HG03520 (cell line): ENCODE results near the gene GRIA1.

Source experiments
- ATAC-seq: cut with Tn5 transposase; IDR thresholded peaks from one replicate; pipeline ENCODE4 v1.9.1; 2021; ENCODE audit warnings: mild to moderate bottlenecking, moderate library complexity; ENCODE audit not compliant: unreplicated experiment

The GRIA1 gene

DNA sequence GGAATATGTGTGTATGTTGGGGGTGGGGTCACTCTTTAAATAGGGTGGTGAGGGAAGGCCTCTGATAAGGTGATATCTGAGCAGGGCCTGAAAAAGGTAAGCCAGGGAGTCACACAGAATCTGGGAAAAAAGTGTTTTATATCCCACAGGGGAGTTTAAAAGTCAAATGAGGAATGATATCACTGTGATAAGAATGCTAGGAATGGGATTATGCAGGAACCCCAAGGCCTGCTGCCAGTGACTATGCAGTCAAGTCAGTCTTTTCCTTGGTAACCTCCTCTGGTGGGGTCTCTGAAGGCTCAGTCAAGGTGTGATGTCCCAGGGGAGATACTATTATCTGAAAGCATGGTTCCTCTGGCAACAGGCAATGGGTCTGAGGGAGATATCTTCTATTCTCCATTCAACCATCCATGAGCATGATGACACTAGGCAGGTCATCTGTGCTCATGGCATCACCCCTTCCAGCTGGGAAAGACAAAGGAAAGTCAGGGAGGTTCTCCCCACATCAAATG is 53.5 kb downstream of the GRIA1 start:
- ATAC-seq, result no peak

DNA sequence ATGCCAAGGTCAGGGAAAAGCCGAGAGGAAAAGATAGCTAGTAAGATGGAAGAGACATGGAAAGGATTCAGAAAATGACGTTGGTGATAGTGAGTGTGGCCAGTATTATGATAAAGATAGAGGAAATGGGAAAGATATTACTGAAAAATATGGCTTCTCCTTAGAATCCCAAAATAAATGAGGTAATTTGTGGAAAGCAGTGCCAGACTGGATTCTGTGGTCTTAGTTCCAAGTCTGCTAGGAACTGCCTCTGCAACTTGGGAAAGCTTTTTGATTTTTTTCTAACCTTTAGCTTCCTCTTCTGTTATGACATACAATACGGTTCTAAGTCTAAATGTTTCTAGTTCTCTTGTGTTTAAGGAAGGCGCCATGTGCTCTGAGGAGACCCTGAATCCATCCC is 54.2 kb downstream of the GRIA1 start:
- ATAC-seq, result no peak

DNA sequence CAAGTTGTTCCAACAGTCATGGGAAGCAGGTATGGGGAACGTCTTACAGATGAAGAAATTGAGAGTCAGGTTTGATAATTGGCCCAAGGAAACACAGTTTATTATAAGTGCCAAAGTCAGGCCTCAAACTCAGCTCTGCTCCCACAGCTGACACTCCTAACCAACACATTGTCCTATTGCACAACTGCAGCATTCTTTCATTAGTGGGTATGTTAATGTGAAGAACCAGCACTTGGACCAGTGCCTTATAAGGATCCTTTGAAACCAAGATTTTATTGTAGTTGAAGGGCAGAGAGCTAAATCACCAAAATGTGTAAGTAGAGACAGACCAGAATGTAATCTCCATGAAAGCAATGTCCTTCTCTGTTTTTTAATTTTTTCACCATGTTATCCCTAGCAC is 56.1 kb downstream of the GRIA1 start:
- ATAC-seq, result no peak

DNA sequence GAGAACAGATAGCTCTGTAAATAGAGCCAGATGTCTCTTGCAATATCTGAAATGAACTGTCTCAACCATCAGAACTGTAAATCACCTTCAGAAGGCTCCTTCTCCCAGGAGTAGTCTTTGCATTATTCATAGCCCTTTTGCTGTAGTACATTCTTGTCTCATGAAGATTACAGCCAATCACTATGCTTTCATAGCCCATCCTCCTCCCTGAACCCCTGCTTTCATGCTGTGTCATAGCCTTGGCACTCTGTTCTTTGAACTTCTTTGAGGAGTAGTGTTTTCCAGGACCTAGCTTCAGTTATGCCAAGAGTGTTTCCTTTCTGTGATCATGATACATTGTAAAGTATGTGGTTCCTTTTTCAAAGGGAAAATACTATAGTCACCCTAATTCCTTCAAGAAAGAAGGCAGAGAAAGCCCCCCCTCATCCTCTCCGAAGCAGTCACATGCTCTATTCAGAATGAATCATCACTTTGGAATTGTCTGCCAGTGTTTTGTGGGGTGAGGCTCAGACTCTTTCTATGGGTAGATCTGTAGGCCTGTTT is 61.1 kb downstream of the GRIA1 start:
- no peak for ATAC-seq

DNA sequence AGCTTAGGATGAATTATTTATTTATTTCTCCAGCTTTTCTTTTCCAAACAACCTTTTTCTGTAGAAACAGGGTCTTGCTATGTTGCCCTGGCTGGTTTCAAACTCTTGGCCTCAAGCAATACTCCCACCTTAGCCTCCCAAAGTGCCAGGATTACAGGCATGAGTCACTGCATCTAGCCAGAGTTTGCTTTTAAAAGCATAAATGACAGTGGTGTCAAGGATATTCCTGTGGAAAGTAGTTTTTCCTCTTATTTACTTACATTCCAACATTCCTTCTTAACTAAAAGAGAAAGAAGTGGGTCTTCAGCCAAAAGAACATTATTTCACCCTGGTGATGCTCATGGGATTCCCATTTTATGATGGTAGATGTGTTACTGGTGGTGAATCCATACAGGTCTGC is 62.4 kb downstream of the GRIA1 start:
- no peak for ATAC-seq

DNA sequence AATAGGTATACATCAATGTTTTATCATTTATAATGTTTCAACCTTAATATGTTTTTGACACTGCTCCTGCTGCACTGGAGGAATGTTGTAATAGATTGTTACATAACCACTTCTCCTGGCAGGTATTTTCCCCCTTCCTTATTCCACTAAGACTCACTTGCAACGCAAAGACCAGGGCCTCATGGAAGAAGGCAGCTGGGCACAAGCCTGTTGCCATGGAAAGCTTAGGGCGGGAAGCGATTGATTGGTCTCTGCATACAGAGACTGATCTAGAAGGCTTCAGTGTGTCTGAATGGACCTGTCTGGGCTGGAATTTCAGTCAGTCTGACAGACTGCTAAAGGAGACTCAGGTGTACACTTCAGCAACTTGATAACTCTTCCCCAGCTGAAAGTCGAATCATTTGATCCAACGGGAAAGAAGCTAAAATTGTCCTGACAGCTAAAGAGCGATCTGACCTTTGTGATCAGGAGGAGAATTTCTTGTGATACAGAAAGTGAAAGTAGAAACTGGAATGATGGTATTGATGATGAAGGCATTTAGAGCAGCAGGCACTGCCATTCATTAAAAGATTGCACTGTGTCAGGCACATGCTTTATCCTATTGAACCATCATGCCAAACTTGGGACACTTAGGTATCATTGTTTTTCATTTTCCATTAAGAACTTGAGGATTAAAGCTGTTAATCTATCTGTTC is 65.1 kb downstream of the GRIA1 start:
- ATAC-seq, result no peak

DNA sequence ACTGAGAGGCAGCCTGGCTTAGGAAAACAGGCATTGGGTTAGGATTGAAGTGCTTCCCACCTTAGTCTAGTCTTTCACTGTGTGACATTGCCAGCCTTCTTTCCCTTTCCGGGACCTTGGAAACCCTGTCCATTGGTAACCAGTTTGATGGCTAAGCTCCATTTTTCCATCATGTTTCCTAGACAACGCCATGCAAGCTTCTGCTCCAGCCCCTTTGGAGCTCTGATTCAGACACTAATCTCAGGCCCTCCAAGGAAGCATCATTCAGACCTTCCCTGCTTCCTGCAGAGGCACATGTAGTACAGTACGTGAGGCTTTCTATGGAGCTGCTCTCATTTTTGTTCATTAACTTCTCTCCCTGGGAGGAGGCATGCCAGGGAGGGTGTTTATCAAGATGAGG is 68.5 kb downstream of the GRIA1 start:
- no peak for ATAC-seq

DNA sequence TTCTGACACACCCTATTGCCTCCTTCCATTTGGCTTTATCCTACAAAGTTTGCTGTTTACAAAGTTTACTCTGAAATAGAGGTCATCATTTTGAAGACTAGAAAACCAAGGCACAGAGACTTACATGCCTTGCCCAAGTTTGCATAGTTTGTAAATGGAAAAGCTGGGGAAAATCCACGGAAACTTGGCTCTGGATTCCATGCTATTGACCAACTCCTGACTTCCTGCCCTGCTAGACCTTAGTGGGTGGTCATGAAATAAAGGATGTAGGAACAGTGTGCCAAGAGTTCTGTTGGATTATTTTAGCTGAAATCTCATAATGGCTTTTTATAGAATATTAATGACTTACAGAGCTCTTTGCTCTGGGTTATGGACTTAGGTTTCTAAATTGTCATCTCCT is 69.5 kb downstream of the GRIA1 start:
- no peak for ATAC-seq

DNA sequence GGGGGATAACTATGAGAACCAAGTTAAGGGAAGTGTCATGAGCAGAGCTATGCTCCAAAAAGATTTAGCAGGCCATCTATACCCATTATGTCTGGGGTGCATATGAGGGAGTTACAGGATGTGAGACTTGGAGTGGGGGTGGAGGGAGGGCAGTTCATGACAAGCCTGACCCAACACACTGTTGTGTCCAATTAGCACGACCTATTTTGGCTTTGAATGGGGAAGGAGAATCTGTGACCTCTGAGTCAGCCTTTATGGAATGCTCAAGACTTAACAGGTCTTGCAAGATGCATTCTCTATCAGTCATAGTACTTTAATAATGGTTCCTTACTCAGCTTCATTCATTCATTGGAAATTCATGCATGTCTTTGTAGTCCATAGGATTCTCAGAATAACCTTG is 71.7 kb downstream of the GRIA1 start:
- no peak for ATAC-seq

DNA sequence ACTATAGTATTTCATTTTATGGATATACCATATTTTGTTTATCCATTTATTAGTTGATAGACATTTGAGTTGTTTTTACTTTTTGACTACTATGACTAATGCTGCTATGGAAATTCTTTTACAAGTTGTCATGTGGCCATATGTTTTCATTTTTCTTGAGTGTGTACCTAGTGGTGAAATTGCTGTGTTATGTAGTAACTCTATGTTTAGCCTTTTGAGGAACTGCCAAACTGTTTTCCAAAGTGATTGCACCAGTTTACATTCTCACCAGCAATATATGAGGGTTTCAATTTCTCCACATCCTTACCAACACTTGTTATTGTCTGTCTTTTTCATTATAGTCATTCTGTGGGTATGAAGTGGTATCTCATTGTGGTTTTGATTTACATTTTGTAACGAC is 75.4 kb downstream of the GRIA1 start:
- no peak for ATAC-seq

DNA sequence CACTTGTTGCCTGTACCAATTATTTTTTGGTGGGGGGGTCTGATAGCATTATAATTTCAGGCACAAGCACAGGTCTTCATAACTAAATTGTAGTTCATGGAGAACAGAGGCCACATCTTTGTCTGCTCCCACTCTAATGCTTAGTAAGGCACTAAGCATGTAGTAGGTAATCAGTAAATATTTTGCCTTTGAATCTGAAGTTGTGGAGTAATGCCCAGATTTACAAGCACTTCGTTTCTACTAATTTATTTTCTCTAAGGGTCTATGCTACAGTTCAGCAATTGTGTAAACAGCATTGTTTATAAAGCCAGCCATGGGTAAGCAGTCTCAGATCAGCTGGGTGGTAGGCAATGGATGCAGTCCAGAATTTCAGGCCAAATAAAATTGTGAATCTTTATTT is 78.6 kb downstream of the GRIA1 start:
- ATAC-seq, result no peak

DNA sequence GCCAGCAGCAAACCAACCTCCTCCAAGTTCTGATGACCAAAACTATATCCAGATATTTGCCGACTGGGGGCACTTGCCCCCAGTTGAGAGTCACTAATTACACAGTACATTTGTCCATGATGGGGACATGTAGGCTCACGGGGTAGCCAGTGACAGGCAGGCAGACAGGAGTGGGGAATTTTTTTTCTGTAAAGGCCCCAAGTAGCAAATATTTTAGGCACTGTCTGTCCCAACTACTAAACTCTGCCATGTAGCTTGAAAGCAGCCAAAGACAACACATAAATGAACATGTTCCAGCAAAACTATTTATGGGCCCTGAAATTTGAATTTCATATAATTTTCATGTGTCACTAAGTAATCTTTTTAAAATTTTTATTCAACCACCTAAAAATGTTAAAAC is 80.7 kb downstream of the GRIA1 start:
- no peak for ATAC-seq

DNA sequence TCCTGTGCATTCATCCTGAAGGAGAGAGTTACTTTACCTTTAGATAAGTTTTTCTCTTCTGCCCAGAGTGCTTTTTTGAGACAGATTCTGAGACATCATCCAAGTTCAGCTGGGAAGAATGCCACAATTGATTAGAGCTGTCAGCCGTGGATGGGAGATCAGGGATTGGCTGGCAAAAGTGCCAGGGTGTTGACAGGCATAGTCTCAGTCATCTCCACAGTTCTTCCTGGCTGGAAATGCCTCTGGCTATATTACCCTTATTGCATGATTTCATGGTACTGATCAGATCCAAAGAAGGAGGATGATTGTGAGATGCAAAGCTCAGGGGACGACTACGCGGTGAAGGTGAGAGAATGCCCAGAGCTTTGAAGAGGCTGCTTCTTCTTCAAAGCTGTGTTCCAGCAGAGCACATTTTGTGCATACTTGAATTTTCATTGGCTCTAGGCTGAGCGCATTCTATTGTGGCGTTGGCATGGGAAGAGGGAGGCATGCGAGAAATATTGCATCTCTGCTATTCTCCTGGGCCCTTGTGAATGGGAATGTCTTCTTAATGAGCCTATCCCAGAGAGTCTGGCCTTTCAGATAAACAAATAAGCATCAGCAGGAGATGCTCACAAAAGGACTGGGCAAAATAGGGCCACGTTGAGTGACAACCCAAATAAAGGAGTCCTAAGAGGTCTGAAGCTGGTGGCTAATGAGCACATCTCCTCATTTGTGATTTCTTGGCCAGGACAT is 82.1 kb downstream of the GRIA1 start:
- ATAC-seq, result no peak

DNA sequence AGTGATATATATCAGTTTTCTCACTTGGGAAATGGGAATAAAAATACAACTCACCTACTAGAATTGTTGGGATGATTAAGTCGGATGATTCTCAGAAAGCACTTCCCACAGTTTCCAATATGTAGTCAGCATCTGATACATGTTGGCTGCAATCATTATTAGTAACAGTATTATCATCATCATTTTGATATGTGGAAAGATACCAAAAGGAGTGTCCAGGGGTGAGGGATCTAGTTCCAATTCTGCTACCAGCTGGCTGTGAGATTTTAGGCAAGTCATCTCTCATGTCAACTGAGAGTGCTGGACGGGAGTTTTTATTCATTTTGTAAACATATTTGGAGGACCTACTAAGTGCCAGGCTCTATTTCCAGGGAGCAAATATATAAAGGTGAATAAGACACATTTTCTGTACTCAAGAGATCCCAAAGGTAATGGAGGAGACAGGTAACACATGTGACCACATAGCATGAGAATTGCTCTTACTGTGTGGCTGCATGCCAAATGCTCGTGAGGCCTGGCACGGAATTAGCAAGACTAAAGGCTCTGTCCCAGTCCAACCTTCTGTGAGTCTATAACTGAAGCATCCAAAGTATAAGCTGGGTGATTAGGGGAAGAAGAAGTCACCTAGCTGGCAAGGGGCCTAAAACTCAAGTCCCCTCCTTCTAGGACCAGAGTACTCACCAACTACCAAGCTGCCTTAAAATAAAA is 83.0 kb downstream of the GRIA1 start:
- no peak for ATAC-seq

DNA sequence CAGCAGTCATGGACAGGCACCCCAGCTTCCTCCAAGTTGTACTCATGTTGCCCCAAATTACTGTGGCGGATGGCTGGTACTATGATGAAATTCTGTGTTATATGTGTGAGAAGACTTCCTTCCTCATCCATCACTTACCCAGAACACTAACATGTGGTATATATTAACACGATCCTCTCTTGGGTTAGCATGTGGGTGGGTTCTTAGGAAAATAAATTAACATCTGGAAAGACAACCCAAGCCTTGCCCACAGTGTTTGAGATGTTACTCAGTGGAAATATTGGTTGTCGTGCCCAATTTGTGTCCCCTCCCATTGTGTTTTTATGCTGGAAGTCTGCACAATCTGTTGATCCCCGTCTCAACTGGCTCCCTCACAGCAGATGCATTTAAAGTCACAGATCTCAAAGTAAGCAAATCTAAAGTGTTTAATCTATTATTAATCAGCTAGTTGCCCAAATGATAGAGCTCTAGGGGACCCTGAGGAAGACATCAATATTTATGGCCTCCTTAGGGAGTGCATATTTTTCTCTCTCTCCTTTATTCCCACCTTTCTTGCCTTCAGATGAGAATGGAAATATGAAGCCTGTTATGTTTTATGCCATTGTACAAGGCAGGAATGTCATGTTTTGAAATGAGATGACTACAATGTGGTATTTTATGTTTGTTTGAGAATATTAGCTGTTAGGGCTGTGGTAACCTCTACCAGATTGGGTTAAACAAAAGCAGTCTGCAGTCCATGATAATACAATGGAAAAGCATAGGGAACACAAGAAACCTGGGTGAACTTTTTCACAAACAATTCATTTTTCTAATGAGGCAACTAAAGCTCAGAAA is 93.9 kb downstream of the GRIA1 start:
- ATAC-seq, result no peak

DNA sequence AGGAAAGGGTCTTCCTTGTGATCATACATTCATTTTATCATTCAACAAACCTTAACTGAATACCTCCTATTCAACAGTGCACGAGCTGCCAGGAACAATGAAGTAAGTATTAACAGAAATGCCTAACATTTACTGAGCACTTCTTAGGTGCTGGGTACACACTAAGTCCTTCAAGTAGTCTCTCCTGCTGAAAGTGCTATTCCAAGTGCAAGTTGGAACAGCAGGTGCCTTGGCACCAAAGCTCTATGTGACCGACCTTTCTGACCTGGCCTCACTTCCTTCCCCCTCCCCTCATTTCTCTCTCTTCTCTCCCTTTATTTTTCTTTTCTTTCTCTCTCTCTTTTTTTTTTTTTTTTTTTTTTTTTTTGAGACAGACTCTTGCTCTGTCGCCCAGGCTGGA is 94.5 kb downstream of the GRIA1 start:
- no peak for ATAC-seq

DNA sequence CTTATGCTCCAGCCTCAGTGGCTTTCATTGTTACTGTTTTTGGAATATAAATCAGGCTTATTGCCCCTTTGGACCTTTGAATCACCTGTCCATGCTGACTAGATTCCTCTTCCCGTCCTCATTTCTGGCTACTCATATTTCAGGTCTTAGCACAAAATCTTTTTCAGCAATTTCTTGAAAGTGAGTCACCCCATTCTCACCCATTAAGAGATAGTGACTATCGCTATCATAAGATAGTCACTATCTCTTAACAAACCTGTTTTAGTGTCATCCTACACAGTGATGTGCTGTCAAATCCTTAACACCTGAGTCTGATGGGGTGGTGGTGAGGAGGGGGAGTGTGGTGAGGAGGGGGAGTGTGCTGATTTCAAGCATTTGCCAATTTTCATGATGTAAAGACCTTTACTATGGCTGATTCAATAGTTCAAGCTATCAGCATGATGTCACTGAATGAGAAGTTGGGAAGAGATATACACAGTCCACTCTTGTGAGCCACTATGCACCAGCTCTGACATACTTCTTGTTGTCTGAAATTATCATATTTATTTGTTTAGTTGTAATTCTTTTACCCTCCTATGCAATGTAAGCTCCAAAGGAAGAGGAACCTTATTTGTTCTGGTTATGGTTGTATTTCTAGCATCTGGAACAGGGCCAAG is 95.3 kb downstream of the GRIA1 start:
- no peak for ATAC-seq

DNA sequence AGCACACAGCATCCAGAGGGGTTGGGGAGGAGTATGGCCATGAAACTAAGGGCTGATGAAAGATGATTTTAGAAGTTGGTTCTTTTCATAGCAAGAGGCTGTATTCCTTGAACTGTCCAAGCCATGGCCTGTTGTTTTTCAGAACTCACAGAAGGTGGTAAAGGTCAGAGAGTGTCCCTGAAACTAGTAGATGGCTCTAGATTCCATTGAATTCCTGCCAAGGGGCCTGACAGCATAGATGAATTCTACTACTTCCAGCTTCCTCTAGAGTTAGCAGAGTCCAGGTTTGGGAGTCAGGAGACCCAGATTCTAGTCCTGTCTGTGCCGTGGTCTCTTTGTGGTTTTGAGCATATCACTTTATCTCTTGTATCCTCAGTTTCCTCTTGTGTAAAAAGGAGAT is 101.6 kb downstream of the GRIA1 start:
- no peak for ATAC-seq

DNA sequence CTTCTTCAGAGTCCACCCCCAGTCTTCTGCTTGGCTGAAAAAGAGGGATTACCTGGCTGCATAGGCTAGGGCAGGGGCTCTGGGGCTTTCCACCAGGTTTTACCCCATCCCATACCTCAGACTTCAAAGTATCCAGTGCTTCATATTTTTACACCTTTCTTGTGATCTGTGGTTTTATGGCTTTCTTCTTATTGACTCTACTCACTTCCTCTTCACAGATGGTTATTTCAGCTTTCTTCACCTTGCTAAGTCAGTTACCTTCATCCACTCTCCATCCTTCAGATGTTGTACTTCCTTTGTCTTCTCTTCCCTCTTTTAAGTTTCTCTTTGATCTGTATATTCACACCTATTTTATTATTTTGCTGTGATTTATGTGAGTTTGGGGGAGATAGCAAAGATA is 104.3 kb downstream of the GRIA1 start:
- no peak for ATAC-seq

DNA sequence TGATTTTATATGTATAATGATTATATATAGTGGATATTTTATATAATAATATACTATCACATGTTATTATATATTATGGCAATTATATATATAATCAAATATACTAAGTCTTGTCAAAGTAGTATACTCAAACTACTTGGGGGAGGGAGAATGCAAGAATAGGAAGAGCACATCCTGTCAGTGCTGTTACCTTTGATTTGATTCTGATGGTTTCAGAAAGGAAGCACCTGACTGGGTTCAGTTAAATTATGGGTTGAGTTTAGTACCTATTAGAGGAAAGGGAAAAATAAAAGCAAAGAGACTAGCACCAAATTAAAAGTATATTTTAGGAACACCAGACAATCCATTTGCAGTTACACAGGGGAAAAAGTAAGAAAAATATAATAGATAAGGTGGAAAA is 107.6 kb downstream of the GRIA1 start:
- peak; percentile 71 for ATAC-seq
